T-helper 9 cell (primary cell): ENCODE measurements around the gene ZNF660.
A peak's percentile ranks its signal among the peaks of the same experiment; 100 is the strongest.
"Not testable (repeated sequence)": the region's sequence is repeated elsewhere in the genome, so short reads cannot be mapped to it uniquely, and the experiment has no call there.

Experiments
- DNase-seq: peaks from one replicate; pipeline ENCODE4 v3.0.0-alpha.2; 2020
- total RNA-seq, 2 donors: gene quantifications; one replicate each; lab custom pipeline; 2026; lab: John Stamatoyannopoulos, UW

The ZNF660 gene
- 0 to 0.42 reads per million in 2 donors for total RNA-seq

GRCh38 chr3:44584646-44585501 lies at the start of gene ZNF660:
ZNF660 (plus strand) TSS chr3:44584964; CDS start chr3:44594194, 9,230 bp downstream.
- no peak for DNase-seq

GRCh38 chr3:44535364-44535763 lies 49.4 kb upstream of the ZNF660 start:
- no peak for DNase-seq

GRCh38 chr3:44544811-44545210 lies 40.0 kb upstream of the ZNF660 start:
- DNase-seq = not testable (repeated sequence)

GRCh38 chr3:44554626-44555592 lies 29.9 kb upstream of the ZNF660 start, which contains the start of gene ZKSCAN7:
ZKSCAN7 (plus strand) TSS chr3:44555193; CDS start chr3:44557048, 1,855 bp downstream.
- DNase-seq = peak; percentile 3

- DNase-seq = no peak
Measured at GRCh38 chr3:44555723-44556122, 29.0 kb upstream of the ZNF660 start.

- no peak for DNase-seq
Measured at GRCh38 chr3:44557074-44557473, 27.7 kb upstream of the ZNF660 start.

- DNase-seq = no peak
Measured at GRCh38 chr3:44561076-44561475, 23.7 kb upstream of the ZNF660 start.

- no peak for DNase-seq
Measured at GRCh38 chr3:44562147-44562546, 22.6 kb upstream of the ZNF660 start.

GRCh38 chr3:44568561-44568960 lies 16.2 kb upstream of the ZNF660 start:
- no peak for DNase-seq

- no peak for DNase-seq
Measured at GRCh38 chr3:44571024-44571423, 13.7 kb upstream of the ZNF660 start.

- no peak for DNase-seq
Measured at GRCh38 chr3:44576613-44577012, 8.2 kb upstream of the ZNF660 start.

GRCh38 chr3:44577354-44577952 lies 7.3 kb upstream of the ZNF660 start:
- DNase-seq = not testable (repeated sequence)

- not testable (repeated sequence) for DNase-seq
Measured at GRCh38 chr3:44578316-44578715, 6.4 kb upstream of the ZNF660 start.

GRCh38 chr3:44578924-44579515 lies 5.7 kb upstream of the ZNF660 start:
- not testable (repeated sequence) for DNase-seq

GRCh38 chr3:44579749-44580148 lies 5.0 kb upstream of the ZNF660 start:
- DNase-seq = not testable (repeated sequence)

GRCh38 chr3:44580971-44581370 lies 3.8 kb upstream of the ZNF660 start:
- DNase-seq = not testable (repeated sequence)

- DNase-seq = no peak
Measured at GRCh38 chr3:44596621-44597020, 11.9 kb downstream of the ZNF660 start.

- no peak for DNase-seq
Measured at GRCh38 chr3:44601749-44602148, 17.0 kb downstream of the ZNF660 start.

GRCh38 chr3:44612678-44613077 lies 27.9 kb downstream of the ZNF660 start:
- DNase-seq = no peak

- DNase-seq = peak; percentile 7
Measured at GRCh38 chr3:44624749-44625480, 40.2 kb downstream of the ZNF660 start, which contains the start of gene ZNF197. ZNF197 (plus strand) TSS chr3:44625036; CDS start chr3:44629155, 4,119 bp downstream.

GRCh38 chr3:44628716-44629115 lies 44.0 kb downstream of the ZNF660 start:
- DNase-seq = no peak
